ENCODE data around the gene EYS. TPM values are rescaled to one million over a fixed set of nuclear protein-coding genes. Genes with fewer than 3 reads are reported as not detected.

Gene EYS
- total RNA-seq, 1 experiment from 2014 or later: not detected

GRCh38 chr6:64681416-64682160 lies 1025.4 kb downstream of the EYS start:
- H2BK5ac ChIP-seq (ENCODE audit: insufficient read length, low read length): no peak overlapping the region
- H3K9me3 Mint-ChIP-seq: peaks cover 0 to 2% of the 10 kb centered on the region in 2 experiments; a peak in 1 of 5 replicates
- no peak overlapping the region for H2BK12ac ChIP-seq (ENCODE audit: insufficient read length, low read depth, low read length)
- H3K9me3 ChIP-seq (ENCODE audit: control insufficient read depth, low read depth, low read length): no peaks in the 10 kb centered on the region
- H3K9ac ChIP-seq (ENCODE audit: extremely low read depth, insufficient read length, low read length): no peak overlapping the region
- no peak overlapping the region for H3K27ac ChIP-seq (ENCODE audit: insufficient read length, low read depth, low read length)
- WGBS (ENCODE audit: extremely low coverage, insufficient read length, low lambda C conversion rate): no CpG with 5 or more reads among the region's 23 CpGs
- no peak overlapping the region for H3K18ac ChIP-seq (ENCODE audit: insufficient read length, low read depth, low read length)
- no peak overlapping the region for H3T11ph ChIP-seq (ENCODE audit: low read length)
- no peak overlapping the region for H3K14ac ChIP-seq (ENCODE audit: insufficient read depth, low read length)
- H2BK15ac ChIP-seq (ENCODE audit: low read depth, low read length): no peak overlapping the region
- no peaks in the 10 kb centered on the region for H3K79me2 ChIP-seq (ENCODE audit: insufficient read depth, low read length)
- H2BK20ac ChIP-seq (ENCODE audit: low read depth, low read length, poor library complexity, severe bottlenecking): no peak overlapping the region
- H3K36me3 Mint-ChIP-seq (ENCODE audit: insufficient read depth in 1 of 3, low read depth in 3 of 3): no peaks in the 10 kb centered on the region
- no peak for DNase-seq
- H3K4me1 ChIP-seq (ENCODE audit: insufficient read depth, low read length): no peaks in the 10 kb centered on the region
- H3K4me2 ChIP-seq (ENCODE audit: insufficient read depth, insufficient read length, low read length): no peak overlapping the region
- no peaks in the 10 kb centered on the region; the same call in 1 of the 2 replicates for H3K27me3 Mint-ChIP-seq (ENCODE audit: low read depth)
- H3K4ac ChIP-seq (ENCODE audit: low read depth, low read length): no peak overlapping the region
- no peak overlapping the region for H2AK5ac ChIP-seq (ENCODE audit: insufficient read length, low read length)
- no peak overlapping the region for H4K8ac ChIP-seq (replicated peaks; ENCODE audit: insufficient read length, low read depth, low read length)
- H3K4me3 Mint-ChIP-seq: no peak overlapping the region
- no peaks in the 10 kb centered on the region for H4K20me1 ChIP-seq (ENCODE audit: control insufficient read depth, insufficient read depth, insufficient read length)
- no peak overlapping the region for H4K91ac ChIP-seq (ENCODE audit: insufficient read length, low read depth, low read length)
- no peak overlapping the region for H3K23ac ChIP-seq (ENCODE audit: insufficient read length, low read depth, low read length)
- no peak overlapping the region for H2AFZ ChIP-seq (ENCODE audit: low read length)
- no peaks in the 10 kb centered on the region for H3K79me1 ChIP-seq (ENCODE audit: insufficient read depth, low read depth, low read length, poor library complexity, severe bottlenecking)
- no peaks in the 10 kb centered on the region for H3K23me2 ChIP-seq (ENCODE audit: insufficient read length, low read depth, low read length, poor library complexity, severe bottlenecking)
- no peak overlapping the region for H2BK120ac ChIP-seq (ENCODE audit: low read depth, low read length, poor library complexity, severe bottlenecking)
- no peak overlapping the region; a peak in 1 of 7 replicates for H3K27ac Mint-ChIP-seq
- no peak overlapping the region for H3K56ac ChIP-seq (ENCODE audit: insufficient read length, low read depth, low read length)
- TF ChIP-seq CTCF (conservative IDR thresholded peaks at IDR 0.05): no peak
- no peaks in the 10 kb centered on the region for H3K27me3 ChIP-seq (ENCODE audit: insufficient read depth, low read length)
- no peak overlapping the region for H4K5ac ChIP-seq (ENCODE audit: insufficient read length, low read depth, low read length)
- 0 out of 4 replicates have a peak, but pooled peaks cover 0 to 4% of the 10 kb centered on the region in 2 experiments for H3K4me1 Mint-ChIP-seq
